ENCODE data around the gene MRTFB. TPM values are rescaled to one million over a fixed set of nuclear protein-coding genes. Genes with fewer than 3 reads are reported as not detected.

The MRTFB gene
- total and polyA plus RNA-seq, 2 donors (not counting 1 experiment from before 2014, with no cell fraction given): 8.8 to 9.8 TPM

- Histone ChIP-seq H3K79me2 (ENCODE audit: control insufficient read depth, insufficient read depth, low read length) (no peaks in the 10 kb centered on the region), H3K27me3 (ENCODE audit: control insufficient read depth, insufficient read depth, low read length) (no peaks in the 10 kb centered on the region), H3K9me3 (ENCODE audit: control insufficient read depth, insufficient read depth, low read depth, low read length) (no peaks in the 10 kb centered on the region), H3K4me2 (ENCODE audit: extremely low read depth, insufficient read depth, low read length) (no peak overlapping the region), H2AFZ (ENCODE audit: low read length) (no peak overlapping the region), H3K4me1 (ENCODE audit: control insufficient read depth, extremely low read depth, insufficient read depth, low read length) (no peaks in the 10 kb centered on the region), H3K9ac (ENCODE audit: insufficient read depth, low read length) (no peak overlapping the region), H3K36me3 (ENCODE audit: control insufficient read depth, insufficient read depth, low read length) (no peaks in the 10 kb centered on the region), H3K4me3 (replicated peaks in 1 of 4; ENCODE audit: control extremely low read depth in 1 of 4, insufficient read depth in 1 of 4, low read depth in 3 of 4, low read length in 4 of 4) (no peak overlapping the region), H3K27ac (ENCODE audit: insufficient read depth, low read length) (no peak overlapping the region), H4K20me1 (ENCODE audit: control insufficient read depth, extremely low read depth, insufficient read depth, low read length) (no peaks in the 10 kb centered on the region)
- TF ChIP-seq CTCF (conservative IDR thresholded peaks at IDR 0.05 in 1 of 2, IDR thresholded peaks at IDR 0.05 in 1 of 2; ENCODE audit: low read depth in 1 of 2, low read length in 2 of 2) (no peak), EZH2 (IDR thresholded peaks at IDR 0.05; ENCODE audit: low read length, missing control alignments) (no peak)
- no peak for DNase-seq (ENCODE audit: low read depth in 2 of 2)
These were observed 123.6 kb downstream of the MRTFB start for GRCh38 chr16:14194721-14195120.

GRCh38 chr16:14196011-14196410 lies 124.9 kb downstream of the MRTFB start:
- H3K4me2 ChIP-seq (ENCODE audit: extremely low read depth, insufficient read depth, low read length): no peak overlapping the region
- H3K27me3 ChIP-seq (ENCODE audit: control insufficient read depth, insufficient read depth, low read length): no peaks in the 10 kb centered on the region
- no peak for TF ChIP-seq CTCF (conservative IDR thresholded peaks at IDR 0.05 in 1 of 2, IDR thresholded peaks at IDR 0.05 in 1 of 2; ENCODE audit: low read depth in 1 of 2, low read length in 2 of 2)
- no peaks in the 10 kb centered on the region for H4K20me1 ChIP-seq (ENCODE audit: control insufficient read depth, extremely low read depth, insufficient read depth, low read length)
- no peaks in the 10 kb centered on the region for H3K4me1 ChIP-seq (ENCODE audit: control insufficient read depth, extremely low read depth, insufficient read depth, low read length)
- DNase-seq (ENCODE audit: low read depth in 2 of 2): peak; percentile 18 to 40
- no peak overlapping the region for H3K4me3 ChIP-seq (replicated peaks in 1 of 4; ENCODE audit: control extremely low read depth in 1 of 4, insufficient read depth in 1 of 4, low read depth in 3 of 4, low read length in 4 of 4)
- H2AFZ ChIP-seq (ENCODE audit: low read length): no peak overlapping the region
- H3K79me2 ChIP-seq (ENCODE audit: control insufficient read depth, insufficient read depth, low read length): no peaks in the 10 kb centered on the region
- no peak overlapping the region for H3K9ac ChIP-seq (ENCODE audit: insufficient read depth, low read length)
- no peak overlapping the region for H3K27ac ChIP-seq (ENCODE audit: insufficient read depth, low read length)
- no peaks in the 10 kb centered on the region for H3K9me3 ChIP-seq (ENCODE audit: control insufficient read depth, insufficient read depth, low read depth, low read length)
- no peaks in the 10 kb centered on the region for H3K36me3 ChIP-seq (ENCODE audit: control insufficient read depth, insufficient read depth, low read length)

GRCh38 chr16:14196539-14196938 lies 125.4 kb downstream of the MRTFB start:
- H3K4me2 ChIP-seq (ENCODE audit: extremely low read depth, insufficient read depth, low read length): no peak overlapping the region
- H4K20me1 ChIP-seq (ENCODE audit: control insufficient read depth, extremely low read depth, insufficient read depth, low read length): no peaks in the 10 kb centered on the region
- H3K9me3 ChIP-seq (ENCODE audit: control insufficient read depth, insufficient read depth, low read depth, low read length): no peaks in the 10 kb centered on the region
- TF ChIP-seq EZH2 (IDR thresholded peaks at IDR 0.05; ENCODE audit: low read length, missing control alignments) (no peak), CTCF (conservative IDR thresholded peaks at IDR 0.05 in 1 of 2, IDR thresholded peaks at IDR 0.05 in 1 of 2; ENCODE audit: low read depth in 1 of 2, low read length in 2 of 2) (no peak)
- H3K79me2 ChIP-seq (ENCODE audit: control insufficient read depth, insufficient read depth, low read length): no peaks in the 10 kb centered on the region
- H3K4me1 ChIP-seq (ENCODE audit: control insufficient read depth, extremely low read depth, insufficient read depth, low read length): no peaks in the 10 kb centered on the region
- no peak overlapping the region for H3K27ac ChIP-seq (ENCODE audit: insufficient read depth, low read length)
- H3K9ac ChIP-seq (ENCODE audit: insufficient read depth, low read length): no peak overlapping the region
- no peaks in the 10 kb centered on the region for H3K27me3 ChIP-seq (ENCODE audit: control insufficient read depth, insufficient read depth, low read length)
- no peak overlapping the region for H3K4me3 ChIP-seq (replicated peaks in 1 of 4; ENCODE audit: control extremely low read depth in 1 of 4, insufficient read depth in 1 of 4, low read depth in 3 of 4, low read length in 4 of 4)
- DNase-seq (ENCODE audit: low read depth in 2 of 2): peak in 1 of 2 donors; percentile 24
- no peak overlapping the region for H2AFZ ChIP-seq (ENCODE audit: low read length)
- no peaks in the 10 kb centered on the region for H3K36me3 ChIP-seq (ENCODE audit: control insufficient read depth, insufficient read depth, low read length)

Measured in fibroblast of lung (primary cell).